GM12875 (cell line): ENCODE results near the gene ROGDI.

ENCODE experiments used
- H3K4me3 ChIP-seq: one replicate; pipeline ENCODE4 v1.5.1; 2011; ENCODE audit warnings: low read depth, low read length, control low read depth
- CTCF ChIP-seq: IDR thresholded peaks from 2 replicates; pipeline ENCODE4 v1.5.1; 2011; ENCODE audit warnings: low read depth, mild to moderate bottlenecking, control low read depth, inconsistent platforms, low read length, moderate library complexity, borderline replicate concordance; ENCODE audit not compliant: insufficient read depth

ROGDI gene

GRCh38 chr16:4801962-4802658 lies at the start of gene ROGDI:
ROGDI (minus strand) TSS chr16:4802633; CDS start chr16:4802571, 62 bp downstream.
- no peak for TF ChIP-seq CTCF
- peak within 1 kb of the TSS; percentile 76 for H3K4me3 ChIP-seq

GRCh38 chr16:4850211-4850610 lies 47.8 kb upstream of the ROGDI start:
- TF ChIP-seq CTCF = no peak
- no peak overlapping the region for H3K4me3 ChIP-seq

- no peak for TF ChIP-seq CTCF
- peak overlapping the region; percentile 96 for H3K4me3 ChIP-seq
Measured at GRCh38 chr16:4847774-4848587, 45.5 kb upstream of the ROGDI start.

GRCh38 chr16:4846901-4847773 lies 44.7 kb upstream of the ROGDI start, which contains the start of the genes GLYR1 and UBN1:
GLYR1 (minus strand) TSS chr16:4847288; CDS start chr16:4847265, 23 bp downstream.
UBN1 (plus strand) TSS chr16:4847481; CDS start chr16:4852918, 5,437 bp downstream.
- peak within 1 kb of the TSS; percentile 97 for H3K4me3 ChIP-seq
- TF ChIP-seq CTCF = no peak

GRCh38 chr16:4846503-4846900 lies 44.1 kb upstream of the ROGDI start:
- H3K4me3 ChIP-seq = peak overlapping the region; percentile 97

GRCh38 chr16:4840984-4841383 lies 38.6 kb upstream of the ROGDI start:
- TF ChIP-seq CTCF = no peak
- no peak overlapping the region for H3K4me3 ChIP-seq

More at GRCh38 chr16:4846503-4846900, 44.1 kb upstream of the ROGDI start:
- no peak for TF ChIP-seq CTCF
